Measurements from ENCODE around the gene PARVB.

DNA sequence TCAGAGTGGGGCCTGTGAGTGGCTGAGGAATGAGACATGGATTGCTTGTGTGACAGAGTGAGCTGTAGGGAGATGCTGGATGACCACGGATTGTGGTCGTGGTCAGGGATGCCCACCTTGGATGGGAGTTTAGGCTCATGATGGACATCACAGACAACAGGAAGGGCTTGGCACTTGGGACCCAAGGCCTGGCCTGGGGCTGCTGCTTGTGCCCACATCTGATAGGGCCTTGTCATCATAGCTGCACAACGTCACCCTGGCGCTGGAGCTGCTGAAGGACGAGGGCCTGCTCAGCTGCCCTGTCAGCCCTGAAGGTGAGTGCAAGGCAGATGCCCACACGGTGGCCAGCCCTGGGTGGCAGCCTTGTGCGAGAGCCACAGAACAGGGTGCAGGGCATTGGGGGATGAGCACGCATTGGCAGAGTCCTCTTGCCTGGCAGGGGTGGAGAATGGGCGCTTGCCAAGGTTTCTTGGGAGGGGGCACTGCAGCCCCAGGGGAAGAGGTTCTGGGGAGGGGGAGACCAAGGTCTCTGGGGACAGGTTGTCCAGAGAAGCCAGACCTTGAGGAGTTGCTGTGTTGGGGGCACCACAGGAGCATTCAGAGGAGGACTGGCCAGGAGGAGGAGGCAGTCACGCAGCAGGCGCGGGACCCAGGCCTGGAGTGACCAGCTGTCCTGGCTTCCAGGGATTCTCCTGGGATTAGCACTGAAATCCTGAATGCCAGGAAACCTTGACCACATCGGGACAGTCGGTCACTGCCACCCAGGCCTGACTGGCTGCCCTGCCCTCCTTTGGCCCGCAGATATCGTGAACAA, 181.6 kb downstream of the PARVB start:
- TF ChIP-seq, protein P1, sequence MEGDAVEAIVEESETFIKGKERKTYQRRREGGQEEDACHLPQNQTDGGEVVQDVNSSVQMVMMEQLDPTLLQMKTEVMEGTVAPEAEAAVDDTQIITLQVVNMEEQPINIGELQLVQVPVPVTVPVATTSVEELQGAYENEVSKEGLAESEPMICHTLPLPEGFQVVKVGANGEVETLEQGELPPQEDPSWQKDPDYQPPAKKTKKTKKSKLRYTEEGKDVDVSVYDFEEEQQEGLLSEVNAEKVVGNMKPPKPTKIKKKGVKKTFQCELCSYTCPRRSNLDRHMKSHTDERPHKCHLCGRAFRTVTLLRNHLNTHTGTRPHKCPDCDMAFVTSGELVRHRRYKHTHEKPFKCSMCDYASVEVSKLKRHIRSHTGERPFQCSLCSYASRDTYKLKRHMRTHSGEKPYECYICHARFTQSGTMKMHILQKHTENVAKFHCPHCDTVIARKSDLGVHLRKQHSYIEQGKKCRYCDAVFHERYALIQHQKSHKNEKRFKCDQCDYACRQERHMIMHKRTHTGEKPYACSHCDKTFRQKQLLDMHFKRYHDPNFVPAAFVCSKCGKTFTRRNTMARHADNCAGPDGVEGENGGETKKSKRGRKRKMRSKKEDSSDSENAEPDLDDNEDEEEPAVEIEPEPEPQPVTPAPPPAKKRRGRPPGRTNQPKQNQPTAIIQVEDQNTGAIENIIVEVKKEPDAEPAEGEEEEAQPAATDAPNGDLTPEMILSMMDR (IDR thresholded peaks at IDR 0.05; ENCODE audit: poor library complexity): no peak
- TF ChIP-seq EZH2 (IDR thresholded peaks at IDR 0.05; ENCODE audit: borderline replicate concordance) (no peak), EZH2phosphoT487 (IDR thresholded peaks at IDR 0.05; ENCODE audit: low read depth, severe bottlenecking, unreplicated experiment) (no peak)
